ENCODE data around the gene PNMA8B.

The PNMA8B gene

DNA sequence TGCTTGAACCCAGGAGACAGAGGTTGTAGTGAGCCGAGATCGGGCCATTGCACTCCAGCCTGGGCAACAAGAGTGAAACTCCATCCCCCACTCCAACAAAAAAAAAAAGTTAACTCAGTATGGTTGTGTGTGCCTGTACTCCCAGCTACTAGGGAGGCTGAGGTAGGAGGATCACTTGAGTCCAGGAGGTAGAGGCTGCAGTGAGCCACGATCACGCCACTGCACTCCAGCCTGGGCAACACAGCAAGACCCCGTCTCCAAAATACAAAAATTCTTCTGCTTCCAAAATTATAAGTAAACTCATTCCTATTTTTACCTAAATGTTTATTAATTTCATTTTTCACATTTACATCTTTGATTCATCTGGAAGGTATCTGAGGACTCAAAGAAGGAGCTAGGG lies 38.7 kb downstream of the PNMA8B start:
- no peak for DNase-seq (ENCODE audit: low spot score)

DNA sequence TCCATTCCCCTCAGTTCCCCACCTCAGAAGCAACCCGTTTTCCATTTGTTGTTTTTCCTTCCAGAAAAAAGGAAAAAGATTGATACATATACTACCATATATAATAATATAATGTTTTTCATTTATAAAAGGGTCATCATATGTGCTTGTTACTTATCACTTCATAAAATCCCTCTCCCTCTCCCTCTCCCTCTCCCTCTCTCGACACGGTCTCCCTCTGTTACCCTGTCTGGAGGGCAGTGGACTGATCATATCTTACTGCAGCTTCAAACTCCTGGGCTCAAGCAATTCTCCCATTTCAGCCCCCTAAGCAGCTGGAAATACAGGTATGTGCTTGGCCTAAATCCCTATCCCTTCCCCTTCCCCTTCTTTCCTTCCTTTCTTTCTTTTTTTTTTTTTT lies 41.4 kb downstream of the PNMA8B start:
- no peak for DNase-seq (ENCODE audit: low spot score)

DNA sequence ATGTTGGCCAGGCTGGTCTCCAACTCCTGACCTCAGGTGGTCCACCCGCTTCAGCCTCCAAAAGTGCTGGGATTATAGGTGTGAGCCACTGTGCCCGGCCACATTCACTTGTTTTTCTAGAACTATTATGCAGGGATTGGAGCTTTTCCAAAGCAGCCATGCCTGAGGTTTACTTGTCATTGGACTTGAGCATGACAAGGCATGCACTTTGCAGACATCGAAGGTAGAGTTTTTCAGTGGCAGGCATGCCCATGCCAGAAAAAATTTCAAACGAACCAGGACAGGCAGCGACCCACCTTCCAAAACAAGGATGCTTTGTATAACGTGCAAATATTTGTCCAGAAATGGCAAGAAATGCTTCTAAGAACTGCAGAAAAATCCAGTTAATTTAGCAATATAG lies 42.0 kb downstream of the PNMA8B start:
- no peak for DNase-seq (ENCODE audit: low spot score)

DNA sequence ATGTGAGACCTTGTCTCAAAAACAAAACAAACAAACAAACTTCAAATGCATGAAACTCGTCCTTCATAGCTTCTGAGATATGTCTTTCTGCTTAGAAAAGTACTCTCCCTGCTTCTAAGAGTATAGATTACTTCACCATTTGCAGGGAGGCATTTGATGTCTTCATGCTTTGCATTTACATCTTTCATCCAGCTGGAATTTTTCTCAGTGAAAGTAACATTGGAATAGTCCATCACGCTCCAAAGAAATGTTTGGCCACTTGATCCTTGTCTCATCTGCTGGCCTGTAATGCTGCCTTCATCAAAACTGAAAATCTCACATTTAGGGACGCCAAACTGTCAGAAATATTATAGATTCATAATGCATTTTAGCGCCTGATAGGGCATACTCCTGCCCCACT lies 43.5 kb downstream of the PNMA8B start:
- DNase-seq (ENCODE audit: low spot score): no peak

DNA sequence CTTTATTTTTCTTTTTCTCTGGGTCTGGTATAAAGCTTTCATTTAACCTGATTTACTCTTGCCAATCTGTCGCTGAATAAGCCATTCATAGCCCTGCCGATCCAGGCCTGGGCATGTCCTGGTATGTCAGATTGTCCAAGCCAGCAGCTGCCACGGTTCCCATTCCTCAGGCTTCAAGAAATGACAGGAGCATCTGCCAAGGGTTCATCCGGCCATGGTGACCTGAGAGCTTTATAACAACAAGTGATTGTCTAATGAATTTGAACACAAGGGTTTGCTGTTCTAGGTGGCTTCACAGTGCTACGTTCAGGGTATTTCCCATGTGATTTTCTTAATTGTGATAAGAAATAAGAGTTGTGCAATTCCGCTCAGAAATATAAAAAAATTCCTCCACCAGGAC lies 44.3 kb downstream of the PNMA8B start:
- no peak for DNase-seq (ENCODE audit: low spot score)

DNA sequence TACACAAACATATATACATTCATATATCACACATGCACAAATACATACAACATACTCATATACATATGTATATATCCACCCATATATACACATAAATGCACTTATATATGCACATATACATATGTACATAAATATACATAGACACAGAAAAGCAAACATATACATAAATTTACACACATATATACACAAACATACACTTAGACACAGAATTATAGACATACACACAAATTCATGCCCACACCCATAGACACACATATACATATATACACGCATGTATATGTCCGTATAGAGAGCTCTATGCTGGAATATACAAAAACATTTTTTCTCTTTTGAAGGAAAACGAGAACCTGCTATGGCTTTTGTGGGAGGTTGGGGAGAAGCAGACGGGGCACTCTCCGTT lies 44.9 kb downstream of the PNMA8B start:
- DNase-seq (ENCODE audit: low spot score): no peak

DNA sequence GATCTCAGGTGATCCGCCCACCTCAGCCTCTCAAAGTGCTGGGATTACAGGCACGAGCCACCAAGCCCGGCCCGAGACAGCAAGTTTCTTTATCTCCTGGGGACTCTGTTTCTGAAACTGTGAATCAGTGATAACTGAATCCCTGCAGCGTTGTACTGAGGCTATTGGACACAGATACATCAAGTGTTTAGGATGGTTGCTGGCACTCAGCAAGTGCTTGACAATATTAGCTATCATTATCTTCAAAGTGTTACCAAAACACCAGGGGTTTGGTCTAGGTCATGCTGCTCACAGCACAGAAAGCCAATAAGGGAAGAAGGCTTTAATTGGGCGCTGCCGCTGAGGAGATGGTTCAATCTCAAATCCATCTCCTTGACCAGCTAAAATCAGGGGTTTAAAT lies 46.4 kb downstream of the PNMA8B start:
- no peak for DNase-seq (ENCODE audit: low spot score)

DNA sequence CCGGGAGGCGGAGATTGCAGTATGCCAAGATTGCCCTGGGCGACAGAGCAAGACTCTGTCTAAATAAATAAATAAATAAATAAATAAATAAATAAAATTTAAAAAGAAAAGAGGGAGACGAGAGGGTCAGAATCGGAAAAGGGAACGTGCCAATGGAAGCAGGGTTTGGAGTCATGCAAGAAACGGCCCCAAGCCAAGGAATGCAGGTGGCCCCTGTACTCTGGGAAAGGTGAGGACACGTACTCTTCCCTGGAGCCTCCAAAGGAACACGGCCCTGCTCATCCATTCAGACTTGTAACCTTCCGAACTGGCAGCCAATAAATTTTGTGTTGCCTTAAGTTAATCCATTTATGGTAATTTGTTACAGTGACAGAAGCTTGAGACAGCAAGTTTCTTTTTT lies 47.1 kb downstream of the PNMA8B start:
- no peak for DNase-seq (ENCODE audit: low spot score)

DNA sequence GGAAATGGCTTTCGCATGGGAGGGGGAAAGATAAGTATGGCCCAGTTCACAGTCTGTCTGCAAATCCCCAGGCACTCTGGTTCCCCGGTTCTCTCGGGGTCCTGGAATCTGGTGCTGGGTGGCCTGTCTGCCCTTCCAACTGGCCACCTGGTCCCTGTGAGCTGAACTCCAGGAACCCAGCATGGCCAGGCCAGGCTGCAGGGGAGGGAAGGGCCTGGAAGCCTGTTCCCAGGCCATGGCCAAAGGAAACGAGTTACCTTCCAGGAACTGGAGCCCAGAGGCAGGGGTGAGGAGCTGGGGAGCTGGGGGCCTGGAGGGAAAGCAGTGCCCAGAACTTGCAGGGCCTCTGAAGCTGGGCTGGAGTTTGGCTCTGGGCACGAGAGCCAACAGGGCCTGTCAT lies 47.8 kb downstream of the PNMA8B start:
- DNase-seq (ENCODE audit: low spot score): no peak

DNA sequence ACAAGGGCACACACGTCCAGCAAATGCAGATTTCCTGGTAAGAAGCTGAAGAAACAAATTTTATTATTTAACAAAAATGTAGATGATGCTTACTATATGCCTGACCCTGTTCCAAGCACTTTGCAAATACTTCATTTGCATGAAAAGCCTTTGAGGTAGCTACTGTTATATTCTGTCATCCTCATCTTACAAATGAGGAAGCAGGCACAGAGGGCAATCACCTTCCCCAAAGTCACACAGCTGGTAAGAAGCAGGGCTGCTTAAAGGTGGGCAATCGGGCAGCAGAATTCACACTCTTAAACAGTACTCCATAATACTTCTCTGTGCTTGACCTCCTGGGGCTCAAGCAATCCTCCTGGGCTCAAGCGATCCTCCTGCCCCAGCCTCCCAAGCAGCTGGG lies 48.7 kb downstream of the PNMA8B start:
- DNase-seq (ENCODE audit: low spot score): no peak

DNA sequence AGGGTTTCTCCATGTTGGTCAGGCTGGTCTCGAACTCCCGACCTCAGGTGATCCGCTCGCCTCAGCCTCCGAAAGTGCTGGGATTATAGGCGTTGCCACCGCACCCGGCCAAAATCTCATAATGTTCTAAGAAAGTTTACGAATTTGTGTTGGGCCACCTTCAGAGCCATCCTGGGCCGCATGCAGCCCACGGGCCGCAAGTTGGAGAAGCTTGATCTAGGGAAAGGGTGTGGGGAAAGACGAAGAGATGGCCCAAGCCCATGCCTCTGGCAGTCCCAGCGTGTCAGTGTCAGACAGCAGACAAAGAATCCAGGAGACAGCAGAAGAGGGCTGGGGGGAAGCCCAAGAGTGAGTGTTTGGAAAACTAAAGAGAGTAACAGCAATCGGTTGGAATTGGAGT lies 49.6 kb downstream of the PNMA8B start:
- no peak for DNase-seq (ENCODE audit: low spot score)

DNA sequence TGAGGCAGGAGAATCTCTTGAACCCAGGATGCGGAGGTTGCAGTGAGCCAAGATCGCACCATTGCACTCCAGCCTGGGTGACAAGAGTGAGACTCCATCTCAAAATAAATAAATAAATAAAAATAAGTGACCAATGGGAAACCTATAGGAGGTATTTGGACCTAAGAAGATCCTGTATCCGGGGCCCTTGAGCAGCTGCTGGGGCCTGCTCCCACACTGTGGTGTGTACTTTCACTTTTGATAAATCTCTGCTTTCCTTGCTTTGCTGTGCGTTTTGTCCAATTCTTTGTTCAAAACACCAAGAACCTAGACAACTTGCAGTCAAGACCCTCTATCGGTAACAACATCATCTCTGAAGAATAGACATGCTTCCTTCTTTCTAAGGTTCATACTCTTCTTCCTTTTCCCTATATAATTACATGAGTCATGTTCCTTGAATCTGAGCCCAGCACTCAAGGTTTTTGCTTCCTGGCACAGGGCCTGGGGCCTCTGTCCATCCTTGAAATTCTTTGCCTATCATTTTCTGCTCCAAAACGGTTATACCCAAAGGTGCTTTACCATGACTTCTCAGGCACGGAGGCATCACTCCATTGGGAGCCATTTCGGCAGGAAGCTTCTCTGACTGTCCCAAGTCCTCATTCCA lies 52.7 kb downstream of the PNMA8B start:
- DNase-seq (ENCODE audit: low spot score): no peak

DNA sequence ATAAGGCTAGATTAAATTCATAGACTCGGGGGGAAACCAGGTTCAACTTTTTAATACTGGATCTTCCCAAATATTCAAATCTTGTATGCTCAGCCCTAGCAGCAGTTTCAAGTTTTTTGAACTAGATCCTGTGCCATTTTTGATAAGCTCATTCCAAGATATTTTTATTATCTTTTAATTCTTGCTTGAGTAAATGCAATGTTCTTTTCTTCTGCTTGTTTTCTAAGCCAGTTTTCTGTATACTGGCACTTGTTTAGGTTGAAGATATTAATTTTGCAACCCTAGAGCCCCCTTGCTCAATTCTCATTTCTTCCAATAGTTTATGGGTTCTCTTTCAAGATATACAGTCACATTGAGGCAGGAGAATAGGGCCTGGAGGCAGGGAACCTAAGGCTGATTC lies 53.8 kb downstream of the PNMA8B start:
- DNase-seq (ENCODE audit: low spot score): no peak
